Liver (tissue), 9 donors: ENCODE data around the gene ABHD12. TPM values are rescaled to one million over a fixed set of nuclear protein-coding genes. Genes with fewer than 3 reads are reported as not detected.

Experiments used
- DNase-seq: peaks from one replicate; pipeline ENCODE4 v3.0.0-alpha.2; 2017; ENCODE audit warnings: low spot score
- H3K27ac ChIP-seq, 2 donors: one replicate each; pipeline ENCODE4 v1.7.0; 2013; ENCODE audit warnings: inconsistent platforms in 2 of 2, low read length in 2 of 2, control low read depth in 1 of 2, low read depth in 1 of 2, mild to moderate bottlenecking in 1 of 2
- H3K27me3 ChIP-seq, 4 donors: one replicate each; pipeline versions ENCODE4 v1.6.1 to v1.7.0; 2013; ENCODE audit warnings: low read length in 3 of 4, inconsistent platforms in 1 of 4, mild to moderate bottlenecking in 1 of 4, moderate library complexity in 1 of 4; ENCODE audit not compliant: control insufficient read depth in 4 of 4, insufficient read depth in 4 of 4
- H3K36me3 ChIP-seq, 4 donors: one replicate each; pipeline versions ENCODE4 v1.6.1 to v1.7.0; 2013; ENCODE audit warnings: low read length in 3 of 4, mild to moderate bottlenecking in 3 of 4, low read depth in 1 of 4, moderate library complexity in 1 of 4; ENCODE audit not compliant: control insufficient read depth in 4 of 4, insufficient read depth in 3 of 4
- H3K4me1 ChIP-seq, 4 donors: one replicate each; pipeline versions ENCODE4 v1.6.1 to v1.7.0; 2013; ENCODE audit warnings: low read length in 3 of 4, mild to moderate bottlenecking in 3 of 4, moderate library complexity in 1 of 4; ENCODE audit not compliant: control insufficient read depth in 4 of 4, insufficient read depth in 4 of 4
- H3K4me3 ChIP-seq, 3 donors: one replicate each; pipeline versions ENCODE4 v1.6.1 to v1.7.0; 2013; ENCODE audit warnings: low read length in 3 of 3, control low read depth in 1 of 3, low read depth in 1 of 3, mild to moderate bottlenecking in 1 of 3
- H3K9ac ChIP-seq, 2 donors: one replicate each; pipeline ENCODE4 v1.7.0; 2013; ENCODE audit warnings: low read length in 2 of 2, mild to moderate bottlenecking in 2 of 2, moderate library complexity in 2 of 2, control low read depth in 1 of 2, low read depth in 1 of 2
- H3K9me3 ChIP-seq, 4 donors: one replicate each; pipeline versions ENCODE4 v1.6.1 to v1.7.0; 2013; ENCODE audit warnings: low read length in 3 of 4; ENCODE audit not compliant: control insufficient read depth in 4 of 4
- EGR1 ChIP-seq, 2 donors: IDR thresholded peaks; 2 replicates each; pipeline ENCODE4 v1.6.1; 2016 to 2018; ENCODE audit warnings: antibody characterized with exemption in 2 of 2, low read depth in 2 of 2
- FOXA1 ChIP-seq: IDR thresholded peaks from 2 replicates; pipeline ENCODE4 v1.6.1; 2016; ENCODE audit warnings: antibody characterized with exemption
- FOXA2 ChIP-seq: IDR thresholded peaks from 2 replicates; pipeline ENCODE4 v1.6.1; 2016; ENCODE audit warnings: antibody characterized with exemption
- GABPA ChIP-seq, 2 donors: IDR thresholded peaks in 1 of 2; conservative IDR thresholded peaks in 1 of 2; 2 replicates each; pipeline ENCODE4 v1.6.1; 2016; ENCODE audit warnings: antibody characterized with exemption in 2 of 2, mild to moderate bottlenecking in 1 of 2, moderate library complexity in 1 of 2
- HNF4A ChIP-seq, 2 donors: conservative IDR thresholded peaks; 2 replicates each; pipeline ENCODE4 v1.6.1; 2016; ENCODE audit warnings: antibody characterized with exemption in 2 of 2, mild to moderate bottlenecking in 2 of 2
- HNF4G ChIP-seq: IDR thresholded peaks from 2 replicates; pipeline ENCODE4 v1.6.1; 2016; ENCODE audit warnings: antibody characterized with exemption
- JUND ChIP-seq, 2 donors: IDR thresholded peaks; 2 replicates each; pipeline ENCODE4 v1.6.1; 2016; ENCODE audit warnings: antibody characterized with exemption in 2 of 2
- NR2F2 ChIP-seq: IDR thresholded peaks from 2 replicates; pipeline ENCODE4 v1.6.1; 2016; ENCODE audit warnings: antibody characterized with exemption
- RAD21 ChIP-seq, 2 donors: IDR thresholded peaks; 2 replicates each; pipeline ENCODE4 v1.6.1; 2016; ENCODE audit warnings: antibody characterized with exemption in 2 of 2, mild to moderate bottlenecking in 2 of 2
- RXRA ChIP-seq, 2 donors: IDR thresholded peaks; 2 replicates each; pipeline ENCODE4 v1.6.1; 2017 to 2018; ENCODE audit warnings: antibody characterized with exemption in 2 of 2, mild to moderate bottlenecking in 1 of 2
- SP1 ChIP-seq: IDR thresholded peaks from 2 replicates; pipeline ENCODE4 v1.6.1; 2018; ENCODE audit warnings: antibody characterized with exemption, mild to moderate bottlenecking
- TAF1 ChIP-seq: conservative IDR thresholded peaks from 2 replicates; pipeline ENCODE4 v1.6.1; 2016; ENCODE audit warnings: antibody characterized with exemption, mild to moderate bottlenecking
- YY1 ChIP-seq: IDR thresholded peaks from 2 replicates; pipeline ENCODE4 v1.6.1; 2016; ENCODE audit warnings: antibody characterized with exemption, mild to moderate bottlenecking
- WGBS: extraction: QIAGEN DNeasy Blood & Tissue Kit; methylation state at CpG from one replicate; pipeline ENCODE4 v1.1.7; 2013; 5-methylcytosine and 5-hydroxymethylcytosine counted together
- polyA plus RNA-seq, 2 donors: library from polyadenylated mRNA; stranded (reverse) in 1 of 2; unstranded in 1 of 2; fragments of 200-250 nt in 1 of 2; fragments of >200 nt in 1 of 2; fragmentation: Nextera tagmentation in 1 of 2; extraction: Ambion mirVana in 1 of 2; gene quantifications; one replicate each; pipeline versions ENCODE4 v1.2.1 to v1.2.3, GENCODE V29; 2013 to 2015
- total RNA-seq, 2 donors: library from RNA; depleted of rRNA; stranded (reverse); fragments of >200 nt; gene quantifications; one replicate each; pipeline ENCODE4 v1.2.3, GENCODE V29; 2014
- TF ChIP-seq, protein P1 (sequence below): IDR thresholded peaks from 2 replicates; pipeline ENCODE4 v1.6.1; 2016; ENCODE audit warnings: antibody characterized with exemption
- TF ChIP-seq, protein P2 (sequence below): IDR thresholded peaks from 2 replicates; pipeline ENCODE4 v1.6.1; 2016; ENCODE audit warnings: antibody characterized with exemption, mild to moderate bottlenecking
- TF ChIP-seq, protein P3 (sequence below): fragments of 150-350 bp; IDR thresholded peaks from 2 replicates; pipeline ENCODE4 v1.5.1; 2017; ENCODE audit warnings: improper control_type of control experiment, low read depth, low read length; ENCODE audit not compliant: missing input control
- TF ChIP-seq, protein P4 (sequence below): IDR thresholded peaks from 2 replicates; pipeline ENCODE4 v1.6.1; 2016; ENCODE audit warnings: antibody characterized with exemption
- TF ChIP-seq, protein P5 (sequence below): IDR thresholded peaks from 2 replicates; pipeline ENCODE4 v1.6.1; 2016; ENCODE audit warnings: antibody characterized with exemption
- donor health status: healthy.
- donor health status: healthy.
- donor health status: healthy.
- donor health status: healthy.
- donor health status: healthy.

The ABHD12 gene
- total and polyA plus RNA-seq, 4 donors = 11.1 to 15.4 (median 12.9) TPM

DNA sequence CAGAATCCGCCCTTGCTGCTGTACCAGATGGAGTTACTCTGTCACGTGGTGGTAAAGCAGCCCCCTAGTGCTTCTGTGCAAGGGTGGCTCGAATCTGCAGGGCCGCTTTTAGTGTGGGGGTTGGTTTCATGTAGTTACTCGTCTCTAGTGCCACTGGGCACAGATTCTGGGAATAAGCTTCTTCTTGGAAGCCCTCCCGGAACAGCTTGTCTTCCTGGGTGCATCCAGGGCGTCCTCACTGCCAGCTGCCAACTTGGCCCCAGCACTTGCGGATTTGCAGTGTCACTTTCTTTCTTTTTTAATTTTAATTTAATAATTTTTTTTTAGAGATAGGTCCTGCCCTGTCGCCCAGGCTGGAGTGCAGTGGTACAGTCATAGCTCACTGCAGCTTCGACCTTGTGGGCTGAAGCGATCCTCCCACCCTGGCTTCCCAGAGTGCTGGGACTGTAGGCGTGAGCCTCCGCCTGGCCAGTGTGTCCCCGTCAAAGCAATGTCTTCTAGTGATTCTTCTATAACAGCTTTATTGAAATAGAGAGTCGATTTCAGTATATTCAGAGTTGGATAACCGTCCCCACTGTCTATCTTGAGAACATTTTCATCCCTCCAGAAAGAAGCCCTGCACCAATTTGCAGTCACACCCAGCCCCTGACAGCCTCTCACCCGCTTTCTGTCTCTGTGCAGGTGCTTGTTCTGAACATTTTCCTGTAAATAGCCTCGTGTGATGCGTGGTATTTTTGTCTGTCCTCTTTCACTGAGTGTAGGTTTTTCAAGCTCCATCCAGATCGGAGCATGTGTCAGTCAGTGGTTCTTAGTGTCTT lies 116.9 kb downstream of the ABHD12 start:
- Histone ChIP-seq H3K9ac (no peak overlapping the region), H3K9me3 (no peaks in the 10 kb centered on the region), H3K27ac (no peak overlapping the region), H3K27me3 (no peaks in the 10 kb centered on the region), H3K36me3 (peaks cover 0 to 33% (median 5%) of the 10 kb centered on the region in 4 donors), H3K4me3 (no peak overlapping the region), H3K4me1 (no peaks in the 10 kb centered on the region)
- 97% methylated on average over 20 of the region's 20 CpGs for WGBS
- DNase-seq = no peak
- TF ChIP-seq TAF1 = no peak
- TF ChIP-seq GABPA (IDR thresholded peaks at IDR 0.05 in 1 of 2, conservative IDR thresholded peaks at IDR 0.05 in 1 of 2) = no peak
- TF ChIP-seq JUND (IDR thresholded peaks at IDR 0.05) = no peak
- TF ChIP-seq FOXA1 = no peak
- TF ChIP-seq, protein P1, sequence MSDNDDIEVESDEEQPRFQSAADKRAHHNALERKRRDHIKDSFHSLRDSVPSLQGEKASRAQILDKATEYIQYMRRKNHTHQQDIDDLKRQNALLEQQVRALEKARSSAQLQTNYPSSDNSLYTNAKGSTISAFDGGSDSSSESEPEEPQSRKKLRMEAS = no peak
- TF ChIP-seq FOXA2 = no peak
- TF ChIP-seq NR2F2 = no peak
- no peak for TF ChIP-seq RAD21 (IDR thresholded peaks at IDR 0.05)
- TF ChIP-seq HNF4A (conservative IDR thresholded peaks at IDR 0.05) = no peak
- no peak for TF ChIP-seq RXRA (IDR thresholded peaks at IDR 0.05)
- TF ChIP-seq EGR1 (IDR thresholded peaks at IDR 0.05; ENCODE audit: low read depth in 2 of 2) = no peak

DNA sequence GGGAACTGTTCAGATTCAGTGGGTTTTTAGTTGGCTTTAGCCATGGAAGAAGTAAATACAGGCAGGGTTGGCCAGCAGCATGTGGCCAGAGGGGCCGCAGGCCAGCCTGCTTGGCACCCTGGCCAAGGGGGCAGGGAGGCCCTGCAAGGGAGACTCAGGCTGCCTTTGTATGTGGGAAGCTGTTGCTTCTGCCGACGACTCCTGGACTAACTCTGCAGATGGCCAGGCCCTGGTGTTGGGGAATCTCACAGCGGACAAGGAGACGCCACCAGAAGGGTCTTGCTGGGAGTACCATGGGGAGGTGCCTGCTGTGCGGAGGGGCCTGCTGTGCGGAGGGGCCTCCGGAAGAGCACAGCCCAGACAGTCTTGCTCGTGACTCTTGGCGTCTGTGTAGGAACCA lies 117.6 kb downstream of the ABHD12 start:
- Histone ChIP-seq H3K4me1 (no peaks in the 10 kb centered on the region), H3K9ac (no peak overlapping the region), H3K27ac (no peak overlapping the region), H3K36me3 (peaks cover 0 to 33% (median 5%) of the 10 kb centered on the region in 4 donors), H3K27me3 (no peaks in the 10 kb centered on the region), H3K4me3 (no peak overlapping the region), H3K9me3 (no peaks in the 10 kb centered on the region)
- 95% methylated on average over 10 of the region's 10 CpGs for WGBS
- TF ChIP-seq YY1 (no peak), FOXA1 (no peak), FOXA2 (no peak), RXRA (IDR thresholded peaks at IDR 0.05) (no peak), RAD21 (IDR thresholded peaks at IDR 0.05) (no peak), EGR1 (IDR thresholded peaks at IDR 0.05; ENCODE audit: low read depth in 2 of 2) (no peak), HNF4G (no peak), HNF4A (conservative IDR thresholded peaks at IDR 0.05) (no peak), SP1 (no peak), TAF1 (no peak), JUND (IDR thresholded peaks at IDR 0.05) (no peak), NR2F2 (no peak), GABPA (IDR thresholded peaks at IDR 0.05 in 1 of 2, conservative IDR thresholded peaks at IDR 0.05 in 1 of 2) (no peak)
- TF ChIP-seq, protein P2, sequence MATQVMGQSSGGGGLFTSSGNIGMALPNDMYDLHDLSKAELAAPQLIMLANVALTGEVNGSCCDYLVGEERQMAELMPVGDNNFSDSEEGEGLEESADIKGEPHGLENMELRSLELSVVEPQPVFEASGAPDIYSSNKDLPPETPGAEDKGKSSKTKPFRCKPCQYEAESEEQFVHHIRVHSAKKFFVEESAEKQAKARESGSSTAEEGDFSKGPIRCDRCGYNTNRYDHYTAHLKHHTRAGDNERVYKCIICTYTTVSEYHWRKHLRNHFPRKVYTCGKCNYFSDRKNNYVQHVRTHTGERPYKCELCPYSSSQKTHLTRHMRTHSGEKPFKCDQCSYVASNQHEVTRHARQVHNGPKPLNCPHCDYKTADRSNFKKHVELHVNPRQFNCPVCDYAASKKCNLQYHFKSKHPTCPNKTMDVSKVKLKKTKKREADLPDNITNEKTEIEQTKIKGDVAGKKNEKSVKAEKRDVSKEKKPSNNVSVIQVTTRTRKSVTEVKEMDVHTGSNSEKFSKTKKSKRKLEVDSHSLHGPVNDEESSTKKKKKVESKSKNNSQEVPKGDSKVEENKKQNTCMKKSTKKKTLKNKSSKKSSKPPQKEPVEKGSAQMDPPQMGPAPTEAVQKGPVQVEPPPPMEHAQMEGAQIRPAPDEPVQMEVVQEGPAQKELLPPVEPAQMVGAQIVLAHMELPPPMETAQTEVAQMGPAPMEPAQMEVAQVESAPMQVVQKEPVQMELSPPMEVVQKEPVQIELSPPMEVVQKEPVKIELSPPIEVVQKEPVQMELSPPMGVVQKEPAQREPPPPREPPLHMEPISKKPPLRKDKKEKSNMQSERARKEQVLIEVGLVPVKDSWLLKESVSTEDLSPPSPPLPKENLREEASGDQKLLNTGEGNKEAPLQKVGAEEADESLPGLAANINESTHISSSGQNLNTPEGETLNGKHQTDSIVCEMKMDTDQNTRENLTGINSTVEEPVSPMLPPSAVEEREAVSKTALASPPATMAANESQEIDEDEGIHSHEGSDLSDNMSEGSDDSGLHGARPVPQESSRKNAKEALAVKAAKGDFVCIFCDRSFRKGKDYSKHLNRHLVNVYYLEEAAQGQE = no peak
- TF ChIP-seq, protein P3, sequence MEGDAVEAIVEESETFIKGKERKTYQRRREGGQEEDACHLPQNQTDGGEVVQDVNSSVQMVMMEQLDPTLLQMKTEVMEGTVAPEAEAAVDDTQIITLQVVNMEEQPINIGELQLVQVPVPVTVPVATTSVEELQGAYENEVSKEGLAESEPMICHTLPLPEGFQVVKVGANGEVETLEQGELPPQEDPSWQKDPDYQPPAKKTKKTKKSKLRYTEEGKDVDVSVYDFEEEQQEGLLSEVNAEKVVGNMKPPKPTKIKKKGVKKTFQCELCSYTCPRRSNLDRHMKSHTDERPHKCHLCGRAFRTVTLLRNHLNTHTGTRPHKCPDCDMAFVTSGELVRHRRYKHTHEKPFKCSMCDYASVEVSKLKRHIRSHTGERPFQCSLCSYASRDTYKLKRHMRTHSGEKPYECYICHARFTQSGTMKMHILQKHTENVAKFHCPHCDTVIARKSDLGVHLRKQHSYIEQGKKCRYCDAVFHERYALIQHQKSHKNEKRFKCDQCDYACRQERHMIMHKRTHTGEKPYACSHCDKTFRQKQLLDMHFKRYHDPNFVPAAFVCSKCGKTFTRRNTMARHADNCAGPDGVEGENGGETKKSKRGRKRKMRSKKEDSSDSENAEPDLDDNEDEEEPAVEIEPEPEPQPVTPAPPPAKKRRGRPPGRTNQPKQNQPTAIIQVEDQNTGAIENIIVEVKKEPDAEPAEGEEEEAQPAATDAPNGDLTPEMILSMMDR = no peak
- TF ChIP-seq, protein P4, sequence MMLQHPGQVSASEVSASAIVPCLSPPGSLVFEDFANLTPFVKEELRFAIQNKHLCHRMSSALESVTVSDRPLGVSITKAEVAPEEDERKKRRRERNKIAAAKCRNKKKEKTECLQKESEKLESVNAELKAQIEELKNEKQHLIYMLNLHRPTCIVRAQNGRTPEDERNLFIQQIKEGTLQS = no peak
- TF ChIP-seq, protein P1 = no peak
- TF ChIP-seq, protein P5, sequence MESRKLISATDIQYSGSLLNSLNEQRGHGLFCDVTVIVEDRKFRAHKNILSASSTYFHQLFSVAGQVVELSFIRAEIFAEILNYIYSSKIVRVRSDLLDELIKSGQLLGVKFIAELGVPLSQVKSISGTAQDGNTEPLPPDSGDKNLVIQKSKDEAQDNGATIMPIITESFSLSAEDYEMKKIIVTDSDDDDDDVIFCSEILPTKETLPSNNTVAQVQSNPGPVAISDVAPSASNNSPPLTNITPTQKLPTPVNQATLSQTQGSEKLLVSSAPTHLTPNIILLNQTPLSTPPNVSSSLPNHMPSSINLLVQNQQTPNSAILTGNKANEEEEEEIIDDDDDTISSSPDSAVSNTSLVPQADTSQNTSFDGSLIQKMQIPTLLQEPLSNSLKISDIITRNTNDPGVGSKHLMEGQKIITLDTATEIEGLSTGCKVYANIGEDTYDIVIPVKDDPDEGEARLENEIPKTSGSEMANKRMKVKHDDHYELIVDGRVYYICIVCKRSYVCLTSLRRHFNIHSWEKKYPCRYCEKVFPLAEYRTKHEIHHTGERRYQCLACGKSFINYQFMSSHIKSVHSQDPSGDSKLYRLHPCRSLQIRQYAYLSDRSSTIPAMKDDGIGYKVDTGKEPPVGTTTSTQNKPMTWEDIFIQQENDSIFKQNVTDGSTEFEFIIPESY = no peak
- DNase-seq = no peak
